DMS 273 (cell line): ENCODE measurements around the gene CLTCL1.

Source experiments
- DNase-seq: peaks from one replicate; lab custom pipeline; 2025; ENCODE audit not compliant: unreplicated experiment; lab: John Stamatoyannopoulos, UW

Gene CLTCL1

GRCh38 chr22:19151329-19152191 is 140.0 kb downstream of the CLTCL1 start:
- DNase-seq: no peak

DNA sequence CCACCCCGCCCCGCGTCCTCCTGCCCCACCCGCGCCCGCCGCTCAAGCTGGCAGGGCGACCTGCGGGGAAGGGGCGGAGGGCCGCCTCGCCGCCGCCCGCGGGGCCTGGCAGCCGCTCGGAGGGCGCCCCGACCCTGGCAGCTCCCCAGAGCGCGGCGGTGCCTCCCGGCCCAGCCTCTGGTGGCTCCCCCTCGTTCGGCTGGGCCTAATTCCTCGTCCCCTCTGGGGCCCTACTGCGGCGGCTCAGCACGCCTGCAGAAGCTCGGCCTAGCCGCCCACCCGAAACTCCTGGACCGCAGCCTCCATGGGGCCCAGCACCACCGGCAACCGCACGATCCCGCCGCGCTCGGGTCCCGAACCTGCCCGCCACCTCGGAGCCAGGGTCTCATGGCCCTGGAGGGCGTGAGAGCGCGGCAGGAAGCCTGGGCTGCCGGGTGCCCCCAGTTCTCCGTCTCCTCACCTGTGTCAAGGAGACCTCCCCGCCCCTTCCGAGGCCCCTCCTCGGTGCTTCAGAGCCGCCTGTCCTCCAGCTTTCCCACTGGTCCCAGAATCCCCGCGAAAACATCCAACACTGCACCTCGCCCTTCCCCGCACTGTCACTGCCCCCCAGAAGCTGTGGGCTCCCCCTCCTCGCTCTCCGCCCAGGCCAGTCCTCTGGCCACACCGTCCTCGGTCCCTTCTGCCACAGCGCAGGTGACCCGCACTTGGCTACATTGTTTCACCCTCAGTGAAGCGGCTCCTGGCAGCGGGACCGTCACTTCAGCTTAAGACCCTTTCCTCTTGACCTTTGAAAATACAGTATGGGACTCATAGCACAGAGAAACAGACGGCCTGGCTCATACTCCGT is 140.8 kb downstream of the CLTCL1 start:
- DNase-seq: peak; percentile 21

GRCh38 chr22:19149991-19150390 is 141.5 kb downstream of the CLTCL1 start, which contains the start of gene GSC2:
Gene GSC2, minus strand, starts transcription at chr22:19150292. Its CDS starts 9 bp downstream, at chr22:19150283.
- peak; percentile 46 for DNase-seq

DNA sequence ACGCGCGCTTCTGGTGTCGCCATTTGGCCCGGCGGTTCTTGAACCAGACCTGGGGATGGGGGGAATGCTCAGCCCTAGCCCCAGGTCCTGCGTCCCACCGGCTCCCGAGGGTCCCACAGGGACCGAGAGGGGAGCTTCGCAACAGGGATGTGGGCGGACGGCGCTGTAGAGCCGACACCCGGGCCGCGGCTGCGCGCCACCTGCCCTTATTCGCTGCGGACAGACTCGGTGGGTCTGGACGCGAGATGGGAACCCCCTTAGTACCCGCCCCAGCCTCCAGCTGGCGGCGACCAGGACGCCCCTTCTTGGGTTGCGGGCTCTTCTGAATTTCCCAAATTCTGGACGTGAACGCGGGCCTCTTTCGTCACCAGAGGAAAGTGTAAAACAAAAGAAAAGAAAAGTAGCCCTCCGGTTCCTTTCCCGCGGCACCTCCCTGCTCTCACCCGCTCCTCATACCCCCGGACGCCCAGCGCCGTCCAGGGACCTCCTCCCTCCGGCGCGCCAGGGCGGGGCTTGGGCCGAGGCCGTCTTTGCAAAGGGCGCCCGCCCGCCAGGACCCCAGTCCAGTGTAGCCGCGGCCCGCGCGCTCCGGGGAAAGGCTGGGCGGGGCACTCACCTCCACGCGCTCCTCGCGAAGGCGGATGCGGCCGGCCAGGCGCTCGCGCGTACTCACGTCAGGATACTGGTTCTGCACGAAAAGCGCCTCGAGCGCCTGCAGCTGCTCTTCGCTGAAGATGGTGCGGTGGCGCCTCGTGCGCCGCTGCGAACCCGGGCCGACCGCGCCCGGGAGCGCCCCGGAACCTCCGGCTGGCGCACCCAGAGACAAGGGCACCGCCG is 142.3 kb downstream of the CLTCL1 start:
- DNase-seq: peak; percentile 71

GRCh38 chr22:19148417-19149046 is 143.0 kb downstream of the CLTCL1 start:
- DNase-seq: no peak

DNA sequence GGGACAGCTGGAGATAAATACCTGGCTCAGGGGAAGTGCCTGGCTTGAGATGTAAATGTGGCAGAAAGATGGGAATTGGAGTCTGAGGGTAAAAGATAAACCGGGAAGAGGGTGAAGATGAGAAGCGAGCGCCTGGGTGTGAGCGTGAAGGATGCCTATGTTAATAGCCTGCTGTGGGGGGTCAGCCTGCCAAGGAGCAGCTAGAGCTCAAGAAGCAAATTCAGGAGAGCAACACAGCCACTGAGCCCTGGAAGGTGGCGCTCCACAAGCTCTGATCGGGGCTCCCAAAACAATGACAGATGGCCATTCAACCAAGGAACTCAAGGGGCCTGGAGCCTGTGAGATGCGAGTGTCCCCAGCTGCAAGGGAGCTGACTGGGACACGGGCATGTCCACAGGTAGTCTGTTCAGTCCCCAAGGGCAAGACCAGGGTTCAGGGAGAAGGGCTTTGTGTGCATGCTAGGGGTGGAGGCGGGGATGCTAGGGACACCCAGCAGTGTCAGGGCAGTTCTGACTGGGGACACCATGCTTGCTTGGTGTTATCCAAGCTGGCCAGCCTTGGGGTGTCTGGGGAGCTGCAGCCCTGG is 144.2 kb downstream of the CLTCL1 start:
- peak; percentile 38 for DNase-seq

DNA sequence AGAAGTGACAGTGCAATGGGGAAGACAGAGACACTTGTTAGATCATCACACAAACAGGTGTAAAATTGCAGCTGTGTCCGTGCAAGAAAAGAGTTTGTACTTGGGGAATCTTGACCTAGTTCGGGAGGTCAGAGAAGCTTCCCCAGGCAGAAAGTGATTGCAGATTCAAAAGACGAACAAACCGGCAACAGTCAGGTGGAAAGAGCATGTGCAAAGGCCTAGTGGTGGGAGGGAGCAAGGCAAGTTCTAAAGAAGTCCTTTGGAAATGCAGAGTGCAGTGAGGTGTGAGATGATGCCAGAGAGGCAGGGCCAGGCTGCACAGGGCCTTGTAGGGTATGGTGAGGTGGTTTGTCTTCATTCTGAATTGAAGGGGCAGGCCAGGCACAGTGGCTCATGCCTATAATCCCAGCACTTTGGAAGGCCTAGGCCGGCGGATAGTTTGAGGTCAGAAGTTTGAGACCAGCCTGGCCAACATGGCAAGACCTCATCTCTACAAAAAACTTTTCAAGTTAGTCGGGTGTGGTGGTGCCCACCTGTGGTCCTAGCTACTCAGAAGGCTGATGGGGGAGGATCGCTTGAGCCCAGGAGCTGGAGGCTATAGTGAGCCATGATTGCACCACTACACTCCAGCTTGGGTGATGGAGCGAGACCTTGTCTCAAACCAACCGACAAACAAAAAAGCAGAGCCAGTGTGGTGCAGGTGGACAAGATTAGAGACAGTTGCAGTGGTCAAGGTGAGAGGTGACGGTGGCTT is 145.1 kb downstream of the CLTCL1 start:
- peak; percentile 18 for DNase-seq

- no peak for DNase-seq
Observed at GRCh38 chr22:19143967-19144400, 147.5 kb downstream of the CLTCL1 start.

DNA sequence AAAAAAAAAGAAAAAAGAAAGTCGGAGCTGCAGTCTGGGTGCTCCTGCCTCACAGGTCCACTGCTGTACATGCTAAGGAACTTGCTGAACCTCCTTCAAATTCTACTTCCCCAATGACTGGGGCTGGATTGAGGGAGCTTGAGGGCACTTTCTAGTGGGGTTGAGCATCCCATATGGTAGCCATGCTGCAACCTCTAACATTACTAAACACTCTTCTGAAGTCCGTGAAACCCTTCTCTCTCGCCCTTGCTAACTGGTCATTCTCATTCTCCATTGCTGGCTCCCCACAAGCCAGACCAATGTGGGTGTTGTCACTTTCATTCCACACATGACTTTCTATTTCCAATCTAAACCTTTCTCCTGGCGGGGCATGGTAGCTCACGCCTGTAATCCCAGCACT is 148.3 kb downstream of the CLTCL1 start:
- DNase-seq: no peak

GRCh38 chr22:19142394-19142793 is 149.1 kb downstream of the CLTCL1 start:
- no peak for DNase-seq

- no peak for DNase-seq
Observed at GRCh38 chr22:19139974-19140373, 151.5 kb downstream of the CLTCL1 start.

DNA sequence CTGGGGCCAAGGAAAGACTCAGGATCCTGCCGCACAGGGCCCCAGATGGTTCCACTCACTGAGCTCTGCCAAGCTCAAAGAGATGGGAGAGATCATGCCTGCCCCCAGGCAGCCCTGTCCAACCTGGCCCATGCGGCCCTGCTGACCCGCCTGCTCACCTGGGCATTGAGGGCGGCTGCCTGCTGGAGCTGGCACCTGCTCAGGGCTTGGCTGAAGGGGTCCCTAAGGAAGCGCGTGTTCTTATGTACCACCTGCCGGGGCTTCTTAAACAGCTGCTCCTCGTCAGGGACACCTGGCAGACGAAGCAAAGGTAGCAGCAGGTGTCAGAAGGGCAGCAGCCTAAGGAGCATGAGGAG is 152.5 kb downstream of the CLTCL1 start:
- DNase-seq: no peak

DNA sequence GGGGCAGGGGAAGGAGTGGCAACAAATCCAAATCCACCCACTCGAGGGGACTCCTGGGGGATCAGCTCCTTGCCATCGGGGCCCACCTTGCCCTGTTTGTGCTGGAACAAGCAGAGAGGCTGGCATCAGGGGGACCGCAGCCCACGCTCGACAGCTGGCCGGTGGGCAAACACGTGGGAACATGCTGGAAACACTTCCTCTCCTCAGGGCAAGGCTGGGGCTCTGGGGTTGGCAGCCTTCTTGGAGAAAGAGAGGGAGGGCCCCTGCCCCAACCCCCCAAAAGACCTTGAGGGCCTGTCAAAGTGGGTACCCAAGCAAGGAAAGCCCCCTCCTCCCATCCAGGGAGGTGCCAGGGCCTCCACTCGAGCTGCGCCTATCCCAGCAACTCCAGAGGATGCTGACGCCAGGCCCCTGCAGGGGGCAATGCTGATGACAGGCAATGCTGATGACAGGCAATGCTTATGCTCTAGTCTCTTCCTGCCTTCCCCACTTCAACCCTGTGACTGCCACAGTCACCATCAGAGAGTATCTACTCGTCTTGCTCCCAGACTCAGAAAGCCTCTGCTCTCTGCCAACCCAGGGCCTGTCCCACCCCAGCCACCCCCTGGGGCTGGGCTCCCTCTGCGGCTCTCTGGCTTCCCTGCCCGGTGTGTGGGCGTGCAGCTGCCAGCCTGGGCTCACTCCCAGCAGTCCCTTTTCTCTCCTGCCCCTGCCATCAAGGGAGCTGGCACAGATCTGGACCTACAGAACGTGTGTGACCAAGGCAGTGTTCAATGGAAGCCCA is 153.1 kb downstream of the CLTCL1 start:
- no peak for DNase-seq

DNA sequence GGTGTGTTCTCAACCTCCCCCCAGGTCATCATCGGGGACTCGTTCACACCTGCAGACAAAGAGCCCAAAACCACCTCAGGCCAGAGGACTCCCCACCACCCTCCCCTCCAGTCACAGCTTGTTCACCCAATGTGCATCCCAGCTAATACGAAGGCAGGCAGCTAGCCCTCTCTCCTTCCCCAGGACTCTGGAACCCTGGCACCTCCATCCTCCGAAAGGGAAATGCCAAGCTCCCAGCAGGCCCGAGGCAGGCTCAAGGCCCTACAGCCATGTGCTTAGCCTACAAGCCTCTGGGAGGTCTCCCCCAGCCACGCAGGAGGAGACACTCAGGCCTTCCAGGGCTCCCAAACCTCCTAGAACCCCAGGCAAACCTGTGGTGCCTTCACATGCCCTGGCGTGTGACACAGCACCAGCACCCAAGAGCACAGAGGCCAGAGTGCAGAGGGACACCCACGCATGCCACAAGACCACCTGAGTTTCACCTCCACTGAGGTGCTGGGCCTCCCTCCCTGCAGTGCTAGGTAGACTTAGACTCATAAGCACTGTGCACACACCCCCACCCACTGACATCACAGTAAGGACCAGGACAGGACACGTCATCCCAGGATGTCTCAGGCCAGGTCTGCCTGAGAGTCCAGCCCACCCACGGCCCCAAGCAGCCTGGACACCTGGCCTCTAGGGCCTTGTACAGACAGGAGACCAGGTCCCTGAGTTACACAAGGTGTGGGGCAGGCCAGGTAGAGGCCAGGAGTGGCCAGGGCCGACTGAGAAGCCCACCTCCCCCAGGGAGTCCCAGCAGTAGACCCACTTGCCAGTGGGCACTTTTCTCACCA is 153.9 kb downstream of the CLTCL1 start:
- DNase-seq: no peak

DNA sequence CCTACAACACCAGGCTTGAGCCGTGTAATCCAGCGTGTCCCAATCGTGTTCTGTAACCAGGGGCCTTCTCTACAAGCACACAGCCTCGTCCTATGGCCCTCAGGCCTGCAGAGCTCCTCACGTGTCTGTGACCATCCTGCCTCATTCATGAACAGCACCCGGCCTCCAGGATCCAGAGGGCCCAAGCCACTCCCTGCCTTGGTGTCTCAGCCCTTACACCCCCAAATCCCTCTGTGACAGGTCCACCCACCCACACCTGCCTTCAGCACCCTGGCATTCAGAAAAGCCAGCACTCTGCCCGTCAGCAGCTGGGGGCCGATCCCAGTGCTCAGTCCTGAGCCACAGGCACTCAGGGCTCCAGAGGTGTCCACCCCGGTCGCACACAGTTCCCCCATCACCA is 154.6 kb downstream of the CLTCL1 start:
- DNase-seq: no peak

GRCh38 chr22:19134874-19135273 is 156.6 kb downstream of the CLTCL1 start:
- DNase-seq: no peak

GRCh38 chr22:19134176-19134831 is 157.2 kb downstream of the CLTCL1 start:
- DNase-seq: no peak
